ENCODE data around the gene MMP19.
"Not testable (repeated sequence)": the region's sequence is repeated elsewhere in the genome, so short reads cannot be mapped to it uniquely, and the experiment has no call there.

The MMP19 gene

GRCh38 chr12:55839345-55840140 lies 3.2 kb downstream of the MMP19 start:
- DNase-seq (ENCODE audit: insufficient read length), result no peak
- no peak for FAIRE-seq
- TF ChIP-seq POLR2AphosphoS5 (IDR thresholded peaks at IDR 0.05; ENCODE audit: low read depth, low read length) (no peak), POLR2A (IDR thresholded peaks at IDR 0.05; ENCODE audit: low read depth, low read length) (no peak), TAF1 (IDR thresholded peaks at IDR 0.05; ENCODE audit: borderline replicate concordance, low read depth, low read length) (no peak)

- TF ChIP-seq POLR2AphosphoS5 (IDR thresholded peaks at IDR 0.05; ENCODE audit: low read depth, low read length) (no peak), TAF1 (IDR thresholded peaks at IDR 0.05; ENCODE audit: borderline replicate concordance, low read depth, low read length) (no peak), POLR2A (IDR thresholded peaks at IDR 0.05; ENCODE audit: low read depth, low read length) (no peak)
- DNase-seq (ENCODE audit: insufficient read length) (no peak), FAIRE-seq (no peak)
Measured at GRCh38 chr12:55838361-55838760, 4.4 kb downstream of the MMP19 start.

- not testable (repeated sequence) for DNase-seq (ENCODE audit: insufficient read length); FAIRE-seq
Measured at GRCh38 chr12:55834400-55834799, 8.3 kb downstream of the MMP19 start.

- no peak for TF ChIP-seq TAF1 (IDR thresholded peaks at IDR 0.05; ENCODE audit: borderline replicate concordance, low read depth, low read length)
- no peak for TF ChIP-seq POLR2AphosphoS5 (IDR thresholded peaks at IDR 0.05; ENCODE audit: low read depth, low read length)
- TF ChIP-seq POLR2A (IDR thresholded peaks at IDR 0.05; ENCODE audit: low read depth, low read length), result no peak
- FAIRE-seq (no peak), DNase-seq (ENCODE audit: insufficient read length) (no peak)
Measured at GRCh38 chr12:55833056-55833455, 9.7 kb downstream of the MMP19 start.

GRCh38 chr12:55831447-55831815 lies 11.3 kb downstream of the MMP19 start:
- TF ChIP-seq TAF1 (IDR thresholded peaks at IDR 0.05; ENCODE audit: borderline replicate concordance, low read depth, low read length) (no peak), POLR2AphosphoS5 (IDR thresholded peaks at IDR 0.05; ENCODE audit: low read depth, low read length) (no peak), POLR2A (IDR thresholded peaks at IDR 0.05; ENCODE audit: low read depth, low read length) (no peak)
- no peak for DNase-seq (ENCODE audit: insufficient read length)
- no peak for FAIRE-seq

- FAIRE-seq (peak; percentile 60), DNase-seq (ENCODE audit: insufficient read length) (peak; percentile 58)
- TF ChIP-seq POLR2A (IDR thresholded peaks at IDR 0.05; ENCODE audit: low read depth, low read length), result no peak
- TF ChIP-seq TAF1 (IDR thresholded peaks at IDR 0.05; ENCODE audit: borderline replicate concordance, low read depth, low read length), result no peak
- TF ChIP-seq POLR2AphosphoS5 (IDR thresholded peaks at IDR 0.05; ENCODE audit: low read depth, low read length), result no peak
Measured at GRCh38 chr12:55830601-55831446, 11.9 kb downstream of the MMP19 start.

GRCh38 chr12:55829967-55830600 lies 12.7 kb downstream of the MMP19 start:
- DNase-seq (ENCODE audit: insufficient read length), result peak; percentile 56
- FAIRE-seq, result no peak
- TF ChIP-seq POLR2AphosphoS5 (IDR thresholded peaks at IDR 0.05; ENCODE audit: low read depth, low read length) (peak; percentile 6; the same call in 1 of the 2 replicates), POLR2A (IDR thresholded peaks at IDR 0.05; ENCODE audit: low read depth, low read length) (no peak; the same call in 1 of the 2 replicates)

GRCh38 chr12:55828357-55828756 lies 14.4 kb downstream of the MMP19 start:
- no peak for TF ChIP-seq TAF1 (IDR thresholded peaks at IDR 0.05; ENCODE audit: borderline replicate concordance, low read depth, low read length)
- TF ChIP-seq POLR2A (IDR thresholded peaks at IDR 0.05; ENCODE audit: low read depth, low read length), result no peak
- no peak for TF ChIP-seq POLR2AphosphoS5 (IDR thresholded peaks at IDR 0.05; ENCODE audit: low read depth, low read length)
- DNase-seq (ENCODE audit: insufficient read length) (no peak), FAIRE-seq (no peak)

GRCh38 chr12:55827806-55828205 lies 14.9 kb downstream of the MMP19 start:
- DNase-seq (ENCODE audit: insufficient read length) (no peak), FAIRE-seq (no peak)
- TF ChIP-seq TAF1 (IDR thresholded peaks at IDR 0.05; ENCODE audit: borderline replicate concordance, low read depth, low read length) (no peak), POLR2A (IDR thresholded peaks at IDR 0.05; ENCODE audit: low read depth, low read length) (no peak), POLR2AphosphoS5 (IDR thresholded peaks at IDR 0.05; ENCODE audit: low read depth, low read length) (no peak)

GRCh38 chr12:55824726-55825125 lies 18.0 kb downstream of the MMP19 start:
- no peak for DNase-seq (ENCODE audit: insufficient read length)
- FAIRE-seq, result no peak
- TF ChIP-seq POLR2AphosphoS5 (IDR thresholded peaks at IDR 0.05; ENCODE audit: low read depth, low read length) (no peak), POLR2A (IDR thresholded peaks at IDR 0.05; ENCODE audit: low read depth, low read length) (no peak), TAF1 (IDR thresholded peaks at IDR 0.05; ENCODE audit: borderline replicate concordance, low read depth, low read length) (no peak)

- TF ChIP-seq POLR2AphosphoS5 (IDR thresholded peaks at IDR 0.05; ENCODE audit: low read depth, low read length) (no peak), POLR2A (IDR thresholded peaks at IDR 0.05; ENCODE audit: low read depth, low read length) (no peak), TAF1 (IDR thresholded peaks at IDR 0.05; ENCODE audit: borderline replicate concordance, low read depth, low read length) (no peak)
- no peak for FAIRE-seq
- DNase-seq (ENCODE audit: insufficient read length), result no peak
Measured at GRCh38 chr12:55823419-55823818, 19.3 kb downstream of the MMP19 start.

Measured in GM12892 (cell line).